Measurements from ENCODE around the gene TRIM2. TPM values are rescaled to one million over a fixed set of nuclear protein-coding genes. Genes with fewer than 3 reads are reported as not detected.

The TRIM2 gene
- total and polyA plus RNA-seq, 2 of the 8 experiments (the other 6 are each of a cell fraction or from before 2014, with no cell fraction given) = 34.0 to 59.8 TPM

DNA sequence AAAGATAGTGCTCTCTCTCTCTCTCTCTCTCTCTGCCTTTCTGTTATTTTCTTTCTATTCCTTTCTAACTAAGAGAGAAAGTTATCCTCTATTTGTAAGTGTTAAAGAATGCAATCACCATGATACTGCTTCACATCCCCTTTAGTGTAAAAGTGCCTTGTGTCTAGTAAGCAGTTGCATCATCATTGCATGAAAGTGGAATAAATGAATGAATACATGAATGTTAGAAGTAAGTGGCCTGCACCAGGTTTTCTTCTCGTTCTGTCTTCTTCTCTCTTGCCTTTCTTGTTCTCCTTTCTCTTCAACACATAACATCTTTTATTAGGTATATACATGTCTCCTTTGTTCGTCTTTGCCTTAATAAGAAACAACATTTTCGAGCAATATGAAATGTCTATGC is 35.2 kb downstream of the TRIM2 start (continued):
- TF ChIP-seq SAP30 (IDR thresholded peaks at IDR 0.05; ENCODE audit: insufficient read depth, insufficient replicate concordance, low read length) = no peak
- TF ChIP-seq PHF8 (conservative IDR thresholded peaks at IDR 0.05; ENCODE audit: low read depth, low read length) = no peak
